NCI-H187 treated with DMSO at 0.1 percent for 48 hours (cell line): ENCODE data around the gene GABBR1.
A peak's percentile ranks its signal among the peaks of the same experiment; 100 is the strongest.

ENCODE experiments used
- DNase-seq: peaks from one replicate; lab custom pipeline; 2025; lab: John Stamatoyannopoulos, UW

The GABBR1 gene

GRCh38 chr6:29653452-29654038, 20.6 kb upstream of the GABBR1 start:
- peak; percentile 65 for DNase-seq

GRCh38 chr6:29652198-29652584, 19.2 kb upstream of the GABBR1 start:
- no peak for DNase-seq

GRCh38 chr6:29651413-29652197, 18.6 kb upstream of the GABBR1 start:
- no peak for DNase-seq

- peak; percentile 93 for DNase-seq
Observed at GRCh38 chr6:29649701-29650673, 17.0 kb upstream of the GABBR1 start.

- no peak for DNase-seq
Observed at GRCh38 chr6:29647927-29648642, 15.1 kb upstream of the GABBR1 start.

GRCh38 chr6:29641430-29642148, 8.6 kb upstream of the GABBR1 start:
- DNase-seq: no peak

- no peak for DNase-seq
Observed at GRCh38 chr6:29637247-29637646, 4.3 kb upstream of the GABBR1 start.

- no peak for DNase-seq
Observed at GRCh38 chr6:29633534-29633905, 537 bp upstream of the GABBR1 start.

- DNase-seq: no peak
Observed at GRCh38 chr6:29631860-29632731, 887 bp downstream of the GABBR1 start.

GRCh38 chr6:29631209-29631810, 1.7 kb downstream of the GABBR1 start:
- no peak for DNase-seq

GRCh38 chr6:29630315-29630714, 2.7 kb downstream of the GABBR1 start:
- DNase-seq: no peak

GRCh38 chr6:29629571-29629970, 3.4 kb downstream of the GABBR1 start:
- no peak for DNase-seq

- DNase-seq: peak; percentile 8
Observed at GRCh38 chr6:29628419-29629281, 4.3 kb downstream of the GABBR1 start.

GRCh38 chr6:29627755-29628418, 5.1 kb downstream of the GABBR1 start:
- DNase-seq: no peak

GRCh38 chr6:29626948-29627754, 5.8 kb downstream of the GABBR1 start:
- DNase-seq: no peak

GRCh38 chr6:29625337-29625930, 7.5 kb downstream of the GABBR1 start:
- no peak for DNase-seq

GRCh38 chr6:29624520-29624961, 8.4 kb downstream of the GABBR1 start:
- no peak for DNase-seq
